Measurements from ENCODE around the gene RBPJ.
"Not testable (repeated sequence)": the region's sequence is repeated elsewhere in the genome, so short reads cannot be mapped to it uniquely, and the experiment has no call there.

RBPJ gene

GRCh38 chr4:26372525-26373172 is 51.8 kb downstream of the RBPJ start:
- peak; percentile 76 for DNase-seq (ENCODE audit: low read depth, low spot score)

- DNase-seq (ENCODE audit: low read depth, low spot score) = no peak
Measured at GRCh38 chr4:26375551-26375950, 54.7 kb downstream of the RBPJ start.

GRCh38 chr4:26377328-26378311 is 56.8 kb downstream of the RBPJ start:
- peak; percentile 24 for DNase-seq (ENCODE audit: low read depth, low spot score)

GRCh38 chr4:26379837-26380236 is 59.0 kb downstream of the RBPJ start:
- no peak for DNase-seq (ENCODE audit: low read depth, low spot score)

GRCh38 chr4:26380740-26381139 is 59.9 kb downstream of the RBPJ start:
- no peak for DNase-seq (ENCODE audit: low read depth, low spot score)

GRCh38 chr4:26384380-26385057 is 63.7 kb downstream of the RBPJ start:
- no peak for DNase-seq (ENCODE audit: low read depth, low spot score)

GRCh38 chr4:26385690-26386089 is 64.9 kb downstream of the RBPJ start:
- DNase-seq (ENCODE audit: low read depth, low spot score) = no peak

GRCh38 chr4:26386386-26386785 is 65.6 kb downstream of the RBPJ start:
- no peak for DNase-seq (ENCODE audit: low read depth, low spot score)

GRCh38 chr4:26388671-26389070 is 67.9 kb downstream of the RBPJ start:
- no peak for DNase-seq (ENCODE audit: low read depth, low spot score)

- no peak for DNase-seq (ENCODE audit: low read depth, low spot score)
Measured at GRCh38 chr4:26397086-26397485, 76.3 kb downstream of the RBPJ start.

- DNase-seq (ENCODE audit: low read depth, low spot score) = no peak
Measured at GRCh38 chr4:26400132-26400531, 79.3 kb downstream of the RBPJ start.

GRCh38 chr4:26402017-26402416 is 81.2 kb downstream of the RBPJ start:
- DNase-seq (ENCODE audit: low read depth, low spot score) = not testable (repeated sequence)

GRCh38 chr4:26402458-26402857 is 81.6 kb downstream of the RBPJ start:
- no peak for DNase-seq (ENCODE audit: low read depth, low spot score)

GRCh38 chr4:26404743-26405206 is 84.0 kb downstream of the RBPJ start:
- no peak for DNase-seq (ENCODE audit: low read depth, low spot score)

- DNase-seq (ENCODE audit: low read depth, low spot score) = no peak
Measured at GRCh38 chr4:26406346-26406975, 85.6 kb downstream of the RBPJ start.

- peak; percentile 54 for DNase-seq (ENCODE audit: low read depth, low spot score)
Measured at GRCh38 chr4:26407476-26407875, 86.7 kb downstream of the RBPJ start.

GRCh38 chr4:26410385-26411293 is 89.8 kb downstream of the RBPJ start:
- peak; percentile 75 for DNase-seq (ENCODE audit: low read depth, low spot score)

- peak; percentile 81 for DNase-seq (ENCODE audit: low read depth, low spot score)
Measured at GRCh38 chr4:26412381-26413372, 91.9 kb downstream of the RBPJ start.

GRCh38 chr4:26413582-26413981 is 92.8 kb downstream of the RBPJ start:
- no peak for DNase-seq (ENCODE audit: low read depth, low spot score)

Data from astrocyte of the hippocampus (primary cell).